IMR-90 (cell line): ENCODE data around the gene SVBP. TPM values are rescaled to one million over a fixed set of nuclear protein-coding genes. Genes with fewer than 3 reads are reported as not detected.

ENCODE experiments used
- ATAC-seq: fragments of 200-7000 bp; cut with Tn5 transposase; 2 replicates; pipeline ENCODE4 v1.9.1; 2020; ENCODE audit warnings: low read depth, mild to moderate bottlenecking, moderate library complexity
- BruUV-seq: library from RNA; stranded (reverse); fragments of 400-500 nt; replicated peaks from 2 replicates; lab custom pipeline; 2021; lab: Mats Ljungman, UMichigan
- CTCF ChIA-PET: fragments of 300-600 bp; formaldehyde crosslinking; extraction: SDS; loops from one replicate; lab custom pipeline; 2021; ENCODE audit warnings: antibody characterized with exemption; lab: Yijun Ruan, JAX
- POLR2A ChIA-PET: fragments of 300-600 bp; sonication (Branson Sonifier 250); formaldehyde crosslinking; loops from one replicate; lab custom pipeline; 2022; ENCODE audit warnings: antibody characterized with exemption; ENCODE audit not compliant: unreplicated experiment; lab: Charles Lee
- DNase-seq: peaks from one replicate; pipeline ENCODE4 v3.0.0; 2013
- H2AFZ ChIP-seq: replicated peaks from 2 replicates; pipeline ENCODE3; 2013; ENCODE audit warnings: low read length, mild to moderate bottlenecking; ENCODE audit not compliant: poor library complexity
- H2AK5ac ChIP-seq: 2 replicates; pipeline ENCODE4 v1.6.1; 2013; ENCODE audit warnings: low read depth, low read length, inconsistent platforms
- H2AK9ac ChIP-seq: replicated peaks from 2 replicates; pipeline ENCODE3; 2013; ENCODE audit warnings: mild to moderate bottlenecking, low read depth, low read length, moderate library complexity; ENCODE audit not compliant: poor library complexity
- H2BK120ac ChIP-seq: 2 replicates; pipeline ENCODE4 v1.6.1; 2013; ENCODE audit warnings: low read depth, low read length, inconsistent platforms
- H2BK15ac ChIP-seq: 3 replicates; pipeline ENCODE4 v1.6.1; 2013; ENCODE audit warnings: low read depth, low read length, inconsistent platforms
- H2BK20ac ChIP-seq: 2 replicates; pipeline ENCODE4 v1.6.1; 2013; ENCODE audit warnings: low read depth, mild to moderate bottlenecking, inconsistent platforms, low read length, moderate library complexity
- H2BK5ac ChIP-seq: 2 replicates; pipeline ENCODE4 v1.6.1; 2013; ENCODE audit warnings: mild to moderate bottlenecking, low read depth, low read length, inconsistent platforms; ENCODE audit not compliant: poor library complexity, severe bottlenecking
- H3K14ac ChIP-seq: replicated peaks from 2 replicates; pipeline ENCODE4 v1.6.1; 2013; ENCODE audit warnings: low read depth, low read length, inconsistent platforms
- H3K18ac ChIP-seq: 2 replicates; pipeline ENCODE4 v1.6.1; 2013; ENCODE audit warnings: low read depth, low read length, control low read depth
- H3K23ac ChIP-seq: 2 replicates; pipeline ENCODE4 v1.6.1; 2013; ENCODE audit warnings: low read depth, low read length, inconsistent platforms
- H3K27ac ChIP-seq: 2 replicates; pipeline ENCODE4 v1.5.1; 2013; ENCODE audit warnings: mild to moderate bottlenecking, control low read depth, low read length; ENCODE audit not compliant: insufficient read depth
- H3K27me3 ChIP-seq: 2 replicates; pipeline ENCODE4 v1.6.1; 2013; ENCODE audit warnings: low read length; ENCODE audit not compliant: control insufficient read depth, insufficient read depth
- H3K36me3 ChIP-seq: 2 replicates; pipeline ENCODE4 v1.6.1; 2013; ENCODE audit warnings: low read length, mixed read lengths; ENCODE audit not compliant: control insufficient read depth, insufficient read depth
- H3K4ac ChIP-seq: 2 replicates; pipeline ENCODE4 v1.6.1; 2013; ENCODE audit warnings: low read depth, low read length, inconsistent platforms
- H3K4me1 ChIP-seq: 2 replicates; pipeline ENCODE4 v1.6.1; 2013; ENCODE audit warnings: low read length, mixed read lengths; ENCODE audit not compliant: control insufficient read depth, insufficient read depth
- H3K4me2 ChIP-seq: 2 replicates; pipeline ENCODE4 v1.6.1; 2013; ENCODE audit warnings: low read depth, mild to moderate bottlenecking, control low read depth, low read length, moderate library complexity
- H3K4me3 ChIP-seq: 2 replicates; pipeline ENCODE4 v1.5.1; 2013; ENCODE audit warnings: low read depth, mild to moderate bottlenecking, control low read depth, low read length, moderate library complexity; ENCODE audit not compliant: insufficient read depth
- H3K56ac ChIP-seq: 2 replicates; pipeline ENCODE4 v1.6.1; 2013; ENCODE audit warnings: low read length, inconsistent platforms; ENCODE audit not compliant: insufficient read depth; ENCODE audit errors: extremely low read depth
- H3K79me1 ChIP-seq, 2 experiments: 2 replicates each; pipeline ENCODE4 v1.6.1; 2013; ENCODE audit warnings: low read length in 2 of 2, inconsistent platforms in 1 of 2, low read depth in 1 of 2
- H3K9ac ChIP-seq: 2 replicates; pipeline ENCODE4 v1.6.1; 2013; ENCODE audit warnings: low read depth, low read length, control low read depth
- H3K9me1 ChIP-seq: 2 replicates; pipeline ENCODE4 v1.6.1; 2013; ENCODE audit warnings: low read length, inconsistent platforms; ENCODE audit not compliant: insufficient read depth
- H3K9me3 ChIP-seq: 2 replicates; pipeline ENCODE4 v1.6.1; 2013; ENCODE audit warnings: low read length; ENCODE audit not compliant: control insufficient read depth, insufficient read depth
- H4K20me1 ChIP-seq: 2 replicates; pipeline ENCODE4 v1.6.1; 2013; ENCODE audit warnings: low read length, inconsistent platforms; ENCODE audit not compliant: insufficient read depth
- H4K5ac ChIP-seq: 2 replicates; pipeline ENCODE4 v1.6.1; 2013; ENCODE audit warnings: mild to moderate bottlenecking, low read depth, low read length, control low read depth
- H4K8ac ChIP-seq, 2 experiments: 2 replicates each; pipeline ENCODE4 v1.6.1; 2013; ENCODE audit warnings: low read depth in 2 of 2, low read length in 2 of 2, control low read depth in 1 of 2, inconsistent platforms in 1 of 2
- H4K91ac ChIP-seq: 2 replicates; pipeline ENCODE4 v1.6.1; 2013; ENCODE audit warnings: low read depth, low read length, inconsistent platforms; ENCODE audit not compliant: insufficient read depth
- ELK1 ChIP-seq: fragments of 150-350 bp; IDR thresholded peaks from 2 replicates; pipeline ENCODE4 v1.6.1; 2016; ENCODE audit warnings: low read depth, mild to moderate bottlenecking, low read length, moderate library complexity, borderline replicate concordance
- MAZ ChIP-seq: IDR thresholded peaks from 2 replicates; pipeline ENCODE4 v1.6.1; 2012; ENCODE audit warnings: low read depth, mild to moderate bottlenecking, low read length, improper control_type of control experiment, moderate library complexity, borderline replicate concordance
- NFE2L2 ChIP-seq: fragments of 150-350 bp; IDR thresholded peaks from 2 replicates; pipeline ENCODE4 v1.6.1; 2016; ENCODE audit warnings: low read depth, mild to moderate bottlenecking, low read length
- POLR2A ChIP-seq: IDR thresholded peaks from 2 replicates; pipeline ENCODE4 v1.6.1; 2012; ENCODE audit warnings: mild to moderate bottlenecking, low read depth, low read length
- RFX5 ChIP-seq: IDR thresholded peaks from 2 replicates; pipeline ENCODE4 v1.8.0; 2012; ENCODE audit warnings: low read depth, mild to moderate bottlenecking, low read length, moderate library complexity
- WGBS, 2 experiments: methylation state at CpG; one replicate each; pipeline versions ENCODE4 v1.1.5 to v1.1.7; 2013; ENCODE audit warnings: missing lambda C conversion rate in 2 of 2; ENCODE audit not compliant: insufficient read length in 1 of 2; ENCODE audit errors: extremely low coverage in 2 of 2; 5-methylcytosine and 5-hydroxymethylcytosine counted together
- dilution Hi-C: fragments of 300-500 bp; cut with HindIII; formaldehyde crosslinking; loops from one replicate; pipeline ENCODE4 v1.14.3; 2018; ENCODE audit warnings: low sequenced_read_pairs; ENCODE audit not compliant: unreplicated experiment
- in situ Hi-C: fragments of 300-500 bp; cut with MboI; formaldehyde crosslinking; loops from 3 replicates; pipeline ENCODE4 v1.14.3; 2019; ENCODE audit warnings: low sequenced_read_pairs, inconsistent platforms, mixed read lengths
- intact Hi-C: fragments of 100-400 bp; cut with micrococcal nuclease; formaldehyde crosslinking; loops from 2 replicates; pipeline ENCODE4 v1.10.0; 2022
- polyA plus RNA-seq, 3 experiments: library from polyadenylated mRNA; depleted of rRNA; stranded (reverse); fragments of >200 nt; gene quantifications; 2 replicates each; pipeline ENCODE4 v1.2.3, GENCODE V29; 2012; ENCODE audit warnings: low replicate concordance in 1 of 3
- total RNA-seq: library from RNA; depleted of rRNA; stranded (reverse); fragments of >200 nt; gene quantifications from 2 replicates; pipeline ENCODE4 v1.2.3, GENCODE V29; 2012

SVBP gene
- total and polyA plus RNA-seq, 2 of the 4 experiments (the other 2 are of a cell fraction) = 9.7 to 11.5 TPM

DNA sequence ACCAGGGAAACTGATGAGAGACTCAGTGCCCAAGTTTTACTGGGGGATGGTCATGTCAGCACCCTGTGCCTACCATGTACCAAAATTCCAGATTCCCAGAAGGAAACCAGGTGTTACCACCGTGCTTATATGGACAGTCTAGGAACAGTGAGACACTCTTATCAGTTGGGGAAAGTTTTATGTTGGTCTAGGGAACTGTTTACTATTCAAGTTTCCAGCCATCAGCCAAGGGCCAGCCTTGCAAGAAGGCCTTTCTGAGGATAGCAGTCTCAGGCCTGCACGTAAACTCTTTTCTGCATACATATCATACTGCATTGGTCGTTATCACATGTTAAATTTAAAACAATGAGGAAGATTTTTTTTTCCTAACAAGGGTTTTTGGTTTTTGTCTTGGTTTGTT, 19.8 kb downstream of the SVBP start:
- Histone ChIP-seq H3K36me3 (no peaks in the 10 kb centered on the region), H2BK120ac (no peak overlapping the region), H4K20me1 (no peaks in the 10 kb centered on the region), H3K79me1 (no peaks in the 10 kb centered on the region), H3K27ac (no peak overlapping the region), H2AK5ac (no peak overlapping the region), H3K9ac (no peak overlapping the region), H2AFZ (no peak overlapping the region), H3K4me2 (no peak overlapping the region), H2BK15ac (no peak overlapping the region), H4K91ac (no peak overlapping the region), H3K56ac (no peak overlapping the region), H4K5ac (no peak overlapping the region), H2BK5ac (no peak overlapping the region), H2BK20ac (no peak overlapping the region), H3K9me1 (no peaks in the 10 kb centered on the region), H3K4me3 (no peak overlapping the region), H3K27me3 (peaks cover 7% of the 10 kb centered on the region), H2AK9ac (no peak overlapping the region), H3K18ac (no peak overlapping the region), H3K9me3 (no peaks in the 10 kb centered on the region), H3K14ac (no peak overlapping the region), H4K8ac (no peak overlapping the region), H3K4me1 (no peaks in the 10 kb centered on the region), H3K23ac (no peak overlapping the region), H3K4ac (no peak overlapping the region)
- intact Hi-C loops = no loop called here
- in situ Hi-C loops = no loop called here
- DNase-seq = no peak
- POLR2A ChIA-PET = no interaction called here
- dilution Hi-C loops = no loop called here
- TF ChIP-seq MAZ (no peak), NFE2L2 (no peak), RFX5 (no peak), POLR2A (no peak), ELK1 (no peak)
- no CpG with 5 or more reads among the region's 3 CpGs for whole genome bisulfite sequencing, 2 experiments
- CTCF ChIA-PET = interaction anchor here (1.4 kb wide), 1 partner anchor 10 kb away, joined by 3 read pairs; no protein-coding TSS in a partner anchor
- ATAC-seq = no peak
- no TSS peak for BruUV-seq
